HG03280 (cell line): ENCODE measurements around the gene CCDC15.

Experiments
- ATAC-seq: cut with Tn5 transposase; IDR thresholded peaks from one replicate; pipeline ENCODE4 v1.9.1; 2021; ENCODE audit warnings: mild to moderate bottlenecking, moderate library complexity; ENCODE audit not compliant: unreplicated experiment

The CCDC15 gene

GRCh38 chr11:125063429-125064043, 109.5 kb downstream of the CCDC15 start:
- ATAC-seq, result peak; percentile 18

- ATAC-seq, result no peak
Measured at GRCh38 chr11:125064070-125064469, 110.1 kb downstream of the CCDC15 start.

- no peak for ATAC-seq
Measured at GRCh38 chr11:125068368-125068767, 114.4 kb downstream of the CCDC15 start.

GRCh38 chr11:125069008-125069407, 115.0 kb downstream of the CCDC15 start:
- ATAC-seq, result no peak

- ATAC-seq, result no peak
Measured at GRCh38 chr11:125069796-125070195, 115.8 kb downstream of the CCDC15 start.

GRCh38 chr11:125070699-125071254, 116.8 kb downstream of the CCDC15 start:
- peak; percentile 51 for ATAC-seq

DNA sequence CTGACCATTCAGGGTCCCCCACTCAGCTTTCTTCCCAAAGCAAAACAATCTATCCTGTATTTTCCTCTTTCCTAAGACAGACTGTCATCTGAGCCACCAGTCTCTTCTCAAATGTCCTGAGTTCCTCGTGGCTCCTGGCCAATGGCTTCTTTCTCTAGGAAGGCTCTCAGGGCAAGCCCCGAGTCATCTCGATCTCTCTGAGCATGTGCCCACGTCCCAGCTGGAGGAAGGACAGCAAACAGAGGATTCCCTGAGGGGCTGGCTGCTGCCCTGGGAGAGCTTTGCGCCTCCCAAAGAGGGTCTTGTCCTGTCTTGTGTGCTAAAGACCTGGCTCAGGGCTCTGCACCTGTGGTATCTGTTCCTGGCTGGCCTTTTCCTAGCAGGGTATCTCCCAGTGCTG, 117.4 kb downstream of the CCDC15 start:
- no peak for ATAC-seq

DNA sequence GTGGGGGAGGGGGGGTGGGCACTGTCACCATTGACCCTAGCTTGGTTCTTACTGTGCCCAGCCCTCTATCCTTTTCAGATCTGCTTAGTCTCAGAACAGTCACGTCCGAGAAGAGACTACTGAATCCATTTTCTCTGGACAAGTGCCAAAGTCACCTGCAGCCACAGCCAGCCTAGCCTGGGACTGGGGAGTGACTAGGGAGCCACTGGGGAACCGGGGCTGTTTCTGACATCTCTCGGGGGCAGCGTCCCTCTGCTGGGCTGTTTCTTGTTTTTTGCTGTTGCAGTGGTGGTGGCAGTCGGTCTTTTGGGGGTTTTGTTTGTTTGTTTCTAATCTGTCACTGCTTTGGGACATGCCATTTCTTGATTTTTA, 117.8 kb downstream of the CCDC15 start:
- no peak for ATAC-seq

DNA sequence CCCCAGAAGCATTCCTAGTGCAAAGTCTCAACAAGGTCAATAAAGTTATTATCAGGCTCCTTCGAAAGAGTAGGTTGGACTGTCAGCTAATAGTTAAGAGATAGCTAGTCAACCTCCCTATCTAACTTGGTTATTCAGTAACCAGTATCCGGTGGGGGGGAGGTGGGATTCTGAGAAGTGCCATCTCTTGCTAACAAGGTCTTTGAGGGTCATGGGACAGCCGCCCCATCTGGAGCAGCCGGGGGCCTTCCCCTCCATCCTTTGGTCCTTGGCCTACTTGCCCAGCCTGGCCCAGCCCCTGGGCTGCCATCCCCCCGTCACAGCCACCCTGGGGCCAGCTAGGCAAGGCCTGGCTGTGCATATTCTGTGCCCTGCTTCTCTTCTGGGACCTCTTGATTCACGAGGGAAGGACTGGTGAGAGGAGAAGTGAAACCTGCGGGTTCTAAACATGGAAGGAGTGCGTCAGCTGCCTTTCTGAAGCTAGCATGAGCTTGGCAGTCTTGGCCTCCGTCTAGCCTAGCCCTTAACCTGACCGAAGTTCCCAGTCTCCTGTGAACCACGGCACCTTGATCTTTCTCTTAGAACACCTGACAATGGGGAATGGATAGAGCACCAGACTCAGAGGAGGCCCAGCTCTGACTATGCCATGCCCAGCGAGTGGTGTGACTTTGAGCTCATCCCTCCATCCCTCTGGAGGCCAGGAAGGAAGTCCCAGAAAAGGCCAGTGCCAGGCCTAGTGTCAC, 118.4 kb downstream of the CCDC15 start:
- ATAC-seq, result peak; percentile 85

DNA sequence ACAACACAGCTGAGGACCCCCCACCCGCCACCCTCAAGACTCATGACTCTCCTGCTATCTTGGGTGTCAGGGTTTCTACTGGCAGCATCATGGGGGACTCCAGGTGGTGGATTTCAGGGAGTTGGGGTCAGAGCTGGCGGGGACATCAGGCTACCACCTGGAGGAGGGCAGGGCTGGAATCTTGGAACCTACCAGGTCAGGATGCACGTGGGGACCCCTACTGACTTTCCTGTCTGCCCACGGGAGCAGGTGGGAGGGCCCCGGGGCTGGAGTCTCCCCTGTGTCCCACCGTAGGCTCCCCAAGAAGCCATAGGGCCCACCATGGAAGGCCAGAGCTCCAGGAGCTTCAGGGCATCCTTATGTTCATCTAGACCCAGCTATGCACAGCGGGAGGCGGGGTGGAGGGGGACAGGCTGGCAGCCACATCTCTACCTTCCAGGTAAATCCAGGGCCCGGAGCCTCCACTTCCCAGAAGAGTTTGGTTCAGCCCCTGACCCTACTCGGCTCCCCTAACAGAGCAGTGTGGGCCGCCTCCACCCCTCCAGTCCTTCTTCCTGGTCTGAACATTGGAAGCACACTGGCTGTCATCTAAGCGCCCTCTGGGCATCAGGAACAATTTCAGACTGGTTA, 119.1 kb downstream of the CCDC15 start:
- ATAC-seq, result no peak

GRCh38 chr11:125073616-125074483, 119.8 kb downstream of the CCDC15 start:
- ATAC-seq, result no peak

DNA sequence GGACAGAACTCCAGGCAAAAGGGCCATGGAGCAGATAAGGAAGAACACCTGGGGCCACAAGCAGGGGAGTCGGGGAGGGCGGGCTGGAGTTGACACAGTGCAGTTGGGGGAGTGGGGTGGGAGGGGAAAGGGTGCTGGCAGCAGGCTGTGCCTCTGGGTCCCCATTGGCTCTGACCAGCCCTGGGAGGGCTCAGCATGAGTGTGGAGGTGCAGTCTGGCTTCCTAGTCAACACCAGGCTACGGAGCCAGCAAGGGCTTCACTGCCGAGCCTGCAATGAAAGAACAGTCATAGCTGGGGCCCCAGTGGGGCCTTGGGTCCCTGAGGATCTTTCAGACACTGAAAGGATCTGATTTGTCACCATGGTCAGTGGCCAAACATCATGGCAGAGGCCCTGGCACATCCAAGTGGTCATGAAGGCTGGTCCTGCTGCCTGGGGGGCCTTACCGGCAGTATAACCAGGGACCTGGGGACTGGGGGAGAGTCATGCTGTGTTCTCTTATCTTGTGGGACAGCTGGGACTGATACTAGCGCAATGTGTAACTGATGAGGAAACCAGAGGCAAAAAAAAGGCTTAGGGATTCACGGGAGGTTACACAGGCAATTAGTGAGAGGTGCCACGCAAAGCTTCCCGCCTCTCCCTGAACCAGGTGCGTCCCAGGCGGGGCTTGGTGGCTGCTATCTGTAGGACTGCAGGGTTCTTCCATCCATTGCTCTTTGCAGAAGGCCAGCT, 120.7 kb downstream of the CCDC15 start:
- ATAC-seq, result no peak

- ATAC-seq, result no peak
Measured at GRCh38 chr11:125075242-125075625, 121.2 kb downstream of the CCDC15 start.

DNA sequence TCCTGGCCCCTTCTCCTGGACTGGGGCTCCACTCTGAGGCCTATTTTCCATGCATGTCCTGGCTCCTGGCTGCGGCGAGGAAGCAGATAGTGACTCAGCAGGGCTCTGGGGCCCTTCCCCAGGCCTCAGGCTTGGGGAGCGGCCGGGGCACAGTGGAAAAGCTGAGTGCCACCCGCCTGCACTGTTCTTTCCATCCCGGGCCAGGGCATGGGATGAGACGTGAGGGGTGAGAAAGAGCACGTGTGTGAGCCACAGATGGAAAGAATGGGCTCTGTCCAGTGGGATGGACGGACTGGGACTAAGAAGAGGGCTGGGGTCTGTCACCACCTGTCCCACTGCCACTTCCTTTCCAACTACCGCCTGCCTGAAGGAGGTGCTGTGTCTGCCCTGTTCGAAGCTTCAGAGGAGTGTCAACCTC, 121.9 kb downstream of the CCDC15 start:
- ATAC-seq, result no peak

- ATAC-seq, result no peak
Measured at GRCh38 chr11:125076378-125076945, 122.5 kb downstream of the CCDC15 start.

GRCh38 chr11:125078016-125078415, 124.0 kb downstream of the CCDC15 start:
- no peak for ATAC-seq

DNA sequence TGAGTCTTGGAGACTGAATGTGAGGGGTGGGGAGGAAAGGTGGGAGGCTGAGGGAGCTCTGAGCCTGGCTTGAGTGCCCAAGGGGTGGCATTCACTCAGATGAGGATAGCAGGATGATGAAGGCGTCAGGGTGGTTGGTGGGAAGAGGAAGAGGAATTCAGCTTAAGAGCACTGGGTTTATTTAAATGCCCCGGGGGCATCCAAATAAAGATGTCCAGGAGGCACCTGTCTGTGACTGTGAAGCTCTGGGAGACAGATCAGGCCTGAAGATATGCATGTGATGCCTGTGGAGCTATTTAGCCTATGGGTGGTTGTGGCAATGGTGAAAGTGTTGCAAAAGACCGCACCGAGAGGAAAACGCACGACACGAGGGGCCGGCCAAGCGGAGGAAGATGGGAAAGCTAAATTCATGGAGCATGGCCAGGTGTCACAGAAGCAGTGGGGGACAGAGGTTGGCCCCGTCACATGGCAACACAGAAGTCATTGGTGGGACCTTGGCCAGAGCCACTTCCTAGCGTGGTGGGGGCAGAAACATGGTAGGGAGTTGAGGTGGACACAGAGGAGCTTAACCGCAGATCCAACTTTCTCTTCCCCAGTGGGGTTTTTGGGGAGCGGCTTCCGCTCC, 124.6 kb downstream of the CCDC15 start:
- no peak for ATAC-seq

- no peak for ATAC-seq
Measured at GRCh38 chr11:125079151-125079877, 125.3 kb downstream of the CCDC15 start.
